ENCODE results near the gene STN1.
A peak's percentile ranks its signal among the peaks of the same experiment; 100 is the strongest.

STN1 gene

GRCh38 chr10:103839519-103839871, 78.5 kb downstream of the STN1 start:
- no peak for ATAC-seq
- Mint-ChIP-seq H3K27ac (no peak overlapping the region), H3K4me3 (no peak overlapping the region), H3K4me1 (no peaks in the 10 kb centered on the region), H3K9me3 (no peaks in the 10 kb centered on the region), H3K36me3 (no peaks in the 10 kb centered on the region)
- no peak for DNase-seq (ENCODE audit: low spot score in 2 of 2)

- DNase-seq (ENCODE audit: low spot score in 2 of 2) (no peak), ATAC-seq (no peak)
- Mint-ChIP-seq H3K36me3 (no peaks in the 10 kb centered on the region), H3K9me3 (no peaks in the 10 kb centered on the region), H3K4me1 (no peaks in the 10 kb centered on the region), H3K4me3 (no peak overlapping the region), H3K27ac (no peak overlapping the region)
Measured at GRCh38 chr10:103838862-103839518, 79.0 kb downstream of the STN1 start.

- no peaks in the 10 kb centered on the region for H3K4me1 Mint-ChIP-seq
- H3K27ac Mint-ChIP-seq: peak overlapping the region; percentile 0
- DNase-seq (ENCODE audit: low spot score in 2 of 2): no peak
- H3K9me3 Mint-ChIP-seq: no peaks in the 10 kb centered on the region
- no peak for ATAC-seq
- no peak overlapping the region for H3K4me3 Mint-ChIP-seq
- H3K36me3 Mint-ChIP-seq: no peaks in the 10 kb centered on the region
Measured at GRCh38 chr10:103838070-103838395, 80.0 kb downstream of the STN1 start.

- DNase-seq (ENCODE audit: low spot score in 2 of 2): no peak
- ATAC-seq: no peak
- H3K27ac Mint-ChIP-seq: peak overlapping the region; percentile 0
- H3K4me3 Mint-ChIP-seq: no peak overlapping the region
- H3K36me3 Mint-ChIP-seq: no peaks in the 10 kb centered on the region
- H3K9me3 Mint-ChIP-seq: no peaks in the 10 kb centered on the region
- H3K4me1 Mint-ChIP-seq: no peaks in the 10 kb centered on the region
Measured at GRCh38 chr10:103837370-103838069, 80.5 kb downstream of the STN1 start.

- Mint-ChIP-seq H3K27ac (peak overlapping the region; percentile 0), H3K4me1 (no peaks in the 10 kb centered on the region)
Measured at GRCh38 chr10:103836861-103837260, 81.1 kb downstream of the STN1 start.

GRCh38 chr10:103836273-103836672, 81.7 kb downstream of the STN1 start:
- H3K27ac Mint-ChIP-seq: no peak overlapping the region
- H3K4me1 Mint-ChIP-seq: no peaks in the 10 kb centered on the region
- no peak for DNase-seq (ENCODE audit: low spot score in 2 of 2)

More at GRCh38 chr10:103836861-103837260, 81.1 kb downstream of the STN1 start:
- no peaks in the 10 kb centered on the region for H3K36me3 Mint-ChIP-seq
- no peak for DNase-seq (ENCODE audit: low spot score in 2 of 2)
- H3K4me3 Mint-ChIP-seq: no peak overlapping the region
- ATAC-seq: no peak
- H3K9me3 Mint-ChIP-seq: no peaks in the 10 kb centered on the region

GRCh38 chr10:103835096-103836050, 82.6 kb downstream of the STN1 start:
- Mint-ChIP-seq H3K27ac (no peak overlapping the region), H3K4me1 (no peaks in the 10 kb centered on the region), H3K36me3 (no peaks in the 10 kb centered on the region), H3K9me3 (no peaks in the 10 kb centered on the region), H3K4me3 (no peak overlapping the region)
- DNase-seq (ENCODE audit: low spot score in 2 of 2): no peak
- ATAC-seq: no peak

More at GRCh38 chr10:103836273-103836672, 81.7 kb downstream of the STN1 start:
- ATAC-seq: no peak
- no peaks in the 10 kb centered on the region for H3K9me3 Mint-ChIP-seq
- no peak overlapping the region for H3K4me3 Mint-ChIP-seq
- no peaks in the 10 kb centered on the region for H3K36me3 Mint-ChIP-seq

- ATAC-seq: no peak
- H3K4me3 Mint-ChIP-seq: no peak overlapping the region
- no peaks in the 10 kb centered on the region for H3K4me1 Mint-ChIP-seq
- no peaks in the 10 kb centered on the region for H3K36me3 Mint-ChIP-seq
- H3K27ac Mint-ChIP-seq: no peak overlapping the region
- H3K9me3 Mint-ChIP-seq: no peaks in the 10 kb centered on the region
- no peak for DNase-seq (ENCODE audit: low spot score in 2 of 2)
Measured at GRCh38 chr10:103834436-103835095, 83.4 kb downstream of the STN1 start.

- Mint-ChIP-seq H3K27ac (no peak overlapping the region), H3K4me1 (no peaks in the 10 kb centered on the region), H3K4me3 (no peak overlapping the region), H3K36me3 (no peaks in the 10 kb centered on the region), H3K9me3 (no peaks in the 10 kb centered on the region)
- no peak for ATAC-seq
- DNase-seq (ENCODE audit: low spot score in 2 of 2): no peak
Measured at GRCh38 chr10:103833731-103834365, 84.1 kb downstream of the STN1 start.

- DNase-seq (ENCODE audit: low spot score in 2 of 2): no peak
- ATAC-seq: no peak
- no peaks in the 10 kb centered on the region for H3K4me1 Mint-ChIP-seq
- no peak overlapping the region for H3K27ac Mint-ChIP-seq
- H3K4me3 Mint-ChIP-seq: no peak overlapping the region
- H3K9me3 Mint-ChIP-seq: no peaks in the 10 kb centered on the region
- no peaks in the 10 kb centered on the region for H3K36me3 Mint-ChIP-seq
Measured at GRCh38 chr10:103832806-103833205, 85.2 kb downstream of the STN1 start.

Data from stimulated activated effector memory CD8-positive, alpha-beta T cell treated with anti-CD3 and anti-CD28 coated beads, Interleukin-12 subunit alpha, Interleukin-12 subunit beta, amount 100 ng/mL, for 72 hours (primary cell).